IMR-90 (cell line): ENCODE measurements around the gene ADPGK. TPM values are rescaled to one million over a fixed set of nuclear protein-coding genes. Genes with fewer than 3 reads are reported as not detected.

Source experiments
- ATAC-seq: fragments of 200-7000 bp; cut with Tn5 transposase; 2 replicates; pipeline ENCODE4 v1.9.1; 2020; ENCODE audit warnings: low read depth, mild to moderate bottlenecking, moderate library complexity
- BruUV-seq: library from RNA; stranded (reverse); fragments of 400-500 nt; replicated peaks from 2 replicates; lab custom pipeline; 2021; lab: Mats Ljungman, UMichigan
- CTCF ChIA-PET: fragments of 300-600 bp; formaldehyde crosslinking; extraction: SDS; loops from one replicate; lab custom pipeline; 2021; ENCODE audit warnings: antibody characterized with exemption; lab: Yijun Ruan, JAX
- POLR2A ChIA-PET: fragments of 300-600 bp; sonication (Branson Sonifier 250); formaldehyde crosslinking; loops from one replicate; lab custom pipeline; 2022; ENCODE audit warnings: antibody characterized with exemption; ENCODE audit not compliant: unreplicated experiment; lab: Charles Lee
- DNase-seq: peaks from one replicate; pipeline ENCODE4 v3.0.0; 2013
- H2AFZ ChIP-seq: replicated peaks from 2 replicates; pipeline ENCODE3; 2013; ENCODE audit warnings: low read length, mild to moderate bottlenecking; ENCODE audit not compliant: poor library complexity
- H2AK5ac ChIP-seq: 2 replicates; pipeline ENCODE4 v1.6.1; 2013; ENCODE audit warnings: low read depth, low read length, inconsistent platforms
- H2AK9ac ChIP-seq: replicated peaks from 2 replicates; pipeline ENCODE3; 2013; ENCODE audit warnings: mild to moderate bottlenecking, low read depth, low read length, moderate library complexity; ENCODE audit not compliant: poor library complexity
- H2BK120ac ChIP-seq: 2 replicates; pipeline ENCODE4 v1.6.1; 2013; ENCODE audit warnings: low read depth, low read length, inconsistent platforms
- H2BK15ac ChIP-seq: 3 replicates; pipeline ENCODE4 v1.6.1; 2013; ENCODE audit warnings: low read depth, low read length, inconsistent platforms
- H2BK20ac ChIP-seq: 2 replicates; pipeline ENCODE4 v1.6.1; 2013; ENCODE audit warnings: low read depth, mild to moderate bottlenecking, inconsistent platforms, low read length, moderate library complexity
- H2BK5ac ChIP-seq: 2 replicates; pipeline ENCODE4 v1.6.1; 2013; ENCODE audit warnings: mild to moderate bottlenecking, low read depth, low read length, inconsistent platforms; ENCODE audit not compliant: poor library complexity, severe bottlenecking
- H3K14ac ChIP-seq: replicated peaks from 2 replicates; pipeline ENCODE4 v1.6.1; 2013; ENCODE audit warnings: low read depth, low read length, inconsistent platforms
- H3K18ac ChIP-seq: 2 replicates; pipeline ENCODE4 v1.6.1; 2013; ENCODE audit warnings: low read depth, low read length, control low read depth
- H3K23ac ChIP-seq: 2 replicates; pipeline ENCODE4 v1.6.1; 2013; ENCODE audit warnings: low read depth, low read length, inconsistent platforms
- H3K27ac ChIP-seq: 2 replicates; pipeline ENCODE4 v1.5.1; 2013; ENCODE audit warnings: mild to moderate bottlenecking, control low read depth, low read length; ENCODE audit not compliant: insufficient read depth
- H3K27me3 ChIP-seq: 2 replicates; pipeline ENCODE4 v1.6.1; 2013; ENCODE audit warnings: low read length; ENCODE audit not compliant: control insufficient read depth, insufficient read depth
- H3K36me3 ChIP-seq: 2 replicates; pipeline ENCODE4 v1.6.1; 2013; ENCODE audit warnings: low read length, mixed read lengths; ENCODE audit not compliant: control insufficient read depth, insufficient read depth
- H3K4ac ChIP-seq: 2 replicates; pipeline ENCODE4 v1.6.1; 2013; ENCODE audit warnings: low read depth, low read length, inconsistent platforms
- H3K4me1 ChIP-seq: 2 replicates; pipeline ENCODE4 v1.6.1; 2013; ENCODE audit warnings: low read length, mixed read lengths; ENCODE audit not compliant: control insufficient read depth, insufficient read depth
- H3K4me2 ChIP-seq: 2 replicates; pipeline ENCODE4 v1.6.1; 2013; ENCODE audit warnings: low read depth, mild to moderate bottlenecking, control low read depth, low read length, moderate library complexity
- H3K4me3 ChIP-seq: 2 replicates; pipeline ENCODE4 v1.5.1; 2013; ENCODE audit warnings: low read depth, mild to moderate bottlenecking, control low read depth, low read length, moderate library complexity; ENCODE audit not compliant: insufficient read depth
- H3K56ac ChIP-seq: 2 replicates; pipeline ENCODE4 v1.6.1; 2013; ENCODE audit warnings: low read length, inconsistent platforms; ENCODE audit not compliant: insufficient read depth; ENCODE audit errors: extremely low read depth
- H3K79me1 ChIP-seq, 2 experiments: 2 replicates each; pipeline ENCODE4 v1.6.1; 2013; ENCODE audit warnings: low read length in 2 of 2, inconsistent platforms in 1 of 2, low read depth in 1 of 2
- H3K9ac ChIP-seq: 2 replicates; pipeline ENCODE4 v1.6.1; 2013; ENCODE audit warnings: low read depth, low read length, control low read depth
- H3K9me1 ChIP-seq: 2 replicates; pipeline ENCODE4 v1.6.1; 2013; ENCODE audit warnings: low read length, inconsistent platforms; ENCODE audit not compliant: insufficient read depth
- H3K9me3 ChIP-seq: 2 replicates; pipeline ENCODE4 v1.6.1; 2013; ENCODE audit warnings: low read length; ENCODE audit not compliant: control insufficient read depth, insufficient read depth
- H4K20me1 ChIP-seq: 2 replicates; pipeline ENCODE4 v1.6.1; 2013; ENCODE audit warnings: low read length, inconsistent platforms; ENCODE audit not compliant: insufficient read depth
- H4K5ac ChIP-seq: 2 replicates; pipeline ENCODE4 v1.6.1; 2013; ENCODE audit warnings: mild to moderate bottlenecking, low read depth, low read length, control low read depth
- H4K8ac ChIP-seq, 2 experiments: 2 replicates each; pipeline ENCODE4 v1.6.1; 2013; ENCODE audit warnings: low read depth in 2 of 2, low read length in 2 of 2, control low read depth in 1 of 2, inconsistent platforms in 1 of 2
- H4K91ac ChIP-seq: 2 replicates; pipeline ENCODE4 v1.6.1; 2013; ENCODE audit warnings: low read depth, low read length, inconsistent platforms; ENCODE audit not compliant: insufficient read depth
- CHD1 ChIP-seq: IDR thresholded peaks from 2 replicates; pipeline ENCODE4 v1.6.1; 2012; ENCODE audit warnings: low read depth, low read length, improper control_type of control experiment
- MXI1 ChIP-seq: IDR thresholded peaks from 2 replicates; pipeline ENCODE4 v1.6.1; 2012; ENCODE audit warnings: low read depth, mild to moderate bottlenecking, low read length, moderate library complexity, borderline replicate concordance
- RAD21 ChIP-seq: IDR thresholded peaks from 2 replicates; pipeline ENCODE4 v1.6.1; 2012; ENCODE audit warnings: low read length, improper control_type of control experiment
- WGBS, 2 experiments: methylation state at CpG; one replicate each; pipeline versions ENCODE4 v1.1.5 to v1.1.7; 2013; ENCODE audit warnings: missing lambda C conversion rate in 2 of 2; ENCODE audit not compliant: insufficient read length in 1 of 2; ENCODE audit errors: extremely low coverage in 2 of 2; 5-methylcytosine and 5-hydroxymethylcytosine counted together
- dilution Hi-C: fragments of 300-500 bp; cut with HindIII; formaldehyde crosslinking; loops from one replicate; pipeline ENCODE4 v1.14.3; 2018; ENCODE audit warnings: low sequenced_read_pairs; ENCODE audit not compliant: unreplicated experiment
- in situ Hi-C: fragments of 300-500 bp; cut with MboI; formaldehyde crosslinking; loops from 3 replicates; pipeline ENCODE4 v1.14.3; 2019; ENCODE audit warnings: low sequenced_read_pairs, inconsistent platforms, mixed read lengths
- intact Hi-C: fragments of 100-400 bp; cut with micrococcal nuclease; formaldehyde crosslinking; loops from 2 replicates; pipeline ENCODE4 v1.10.0; 2022
- polyA plus RNA-seq, 3 experiments: library from polyadenylated mRNA; depleted of rRNA; stranded (reverse); fragments of >200 nt; gene quantifications; 2 replicates each; pipeline ENCODE4 v1.2.3, GENCODE V29; 2012; ENCODE audit warnings: low replicate concordance in 1 of 3
- total RNA-seq: library from RNA; depleted of rRNA; stranded (reverse); fragments of >200 nt; gene quantifications from 2 replicates; pipeline ENCODE4 v1.2.3, GENCODE V29; 2012

Gene ADPGK
- total and polyA plus RNA-seq, 2 of the 4 experiments (the other 2 are of a cell fraction) = 53.2 to 62.8 TPM

GRCh38 chr15:72766025-72766424 is 17.5 kb downstream of the ADPGK start:
- H3K14ac ChIP-seq = no peak overlapping the region
- TF ChIP-seq CHD1 (no peak), RAD21 (no peak), MXI1 (no peak)
- dilution Hi-C loops = no loop called here
- H2BK5ac ChIP-seq = no peak overlapping the region
- no peak overlapping the region for H3K9ac ChIP-seq
- ATAC-seq (no peak), DNase-seq (no peak)
- H2AK9ac ChIP-seq = no peak overlapping the region
- H3K4me2 ChIP-seq = no peak overlapping the region
- no peak overlapping the region for H3K18ac ChIP-seq
- peaks cover 26 to 32% of the 10 kb centered on the region in 2 experiments for H3K79me1 ChIP-seq
- peaks cover 22% of the 10 kb centered on the region for H3K36me3 ChIP-seq
- H4K91ac ChIP-seq = no peak overlapping the region
- H3K9me3 ChIP-seq = peaks cover 7% of the 10 kb centered on the region
- no peak overlapping the region for H2AFZ ChIP-seq
- no peaks in the 10 kb centered on the region for H3K27me3 ChIP-seq
- WGBS, 2 experiments = no CpG with 5 or more reads among the region's 2 CpGs
- in situ Hi-C loops = no loop called here
- H2BK120ac ChIP-seq = no peak overlapping the region
- no peak overlapping the region for H3K4me3 ChIP-seq
- BruUV-seq = no TSS peak
- H3K4ac ChIP-seq = no peak overlapping the region
- no peak overlapping the region for H3K27ac ChIP-seq
- no peak overlapping the region for H4K5ac ChIP-seq
- H3K9me1 ChIP-seq = no peaks in the 10 kb centered on the region
- H4K20me1 ChIP-seq = no peaks in the 10 kb centered on the region
- H3K56ac ChIP-seq = no peak overlapping the region
- intact Hi-C loops = no loop called here
- no peak overlapping the region for H2BK15ac ChIP-seq
- H2BK20ac ChIP-seq = no peak overlapping the region
- no peaks in the 10 kb centered on the region for H3K4me1 ChIP-seq
- no peak overlapping the region for H2AK5ac ChIP-seq
- H4K8ac ChIP-seq = no peak overlapping the region
- ChIA-PET CTCF (no interaction called here), POLR2A (no interaction called here)
- no peak overlapping the region for H3K23ac ChIP-seq
